ENCODE results near the gene COL8A1.
"Not testable (repeated sequence)": the region's sequence is repeated elsewhere in the genome, so short reads cannot be mapped to it uniquely, and the experiment has no call there.

DNA sequence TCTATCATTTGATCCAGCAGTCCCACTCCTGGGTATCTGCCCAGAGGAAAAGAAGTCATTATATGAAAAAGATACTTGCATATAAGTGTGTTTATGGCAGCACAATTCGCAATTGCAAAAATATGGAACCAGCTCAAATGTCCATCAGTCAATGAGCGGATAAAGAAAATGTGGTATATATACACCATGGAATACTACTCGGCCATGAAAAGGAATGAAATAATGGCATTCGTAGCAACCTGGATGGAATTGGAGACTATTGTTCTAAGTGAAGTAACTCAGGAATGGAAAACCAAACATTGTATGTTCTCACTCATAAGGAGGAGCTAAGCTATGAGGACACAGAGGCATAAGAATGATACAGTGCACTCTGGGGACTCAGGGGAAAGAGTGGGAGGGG lies 203.6 kb downstream of the COL8A1 start:
- not testable (repeated sequence) for TF ChIP-seq POLR2A, TAF1, POLR2AphosphoS5, POU2F2, SPI1 (IDR thresholded peaks at IDR 0.05; ENCODE audit: low read depth, low read length)
